Chondrocyte (in vitro differentiated cells): ENCODE results near the gene CMIP. TPM values are rescaled to one million over a fixed set of nuclear protein-coding genes. Genes with fewer than 3 reads are reported as not detected.
A peak's percentile ranks its signal among the peaks of the same experiment; 100 is the strongest.

ENCODE experiments used
- DNase-seq: peaks from one replicate; pipeline ENCODE4 v3.0.0; 2021; ENCODE audit warnings: mixed read lengths, low spot score
- H3K27ac Mint-ChIP-seq: one replicate; pipeline ENCODE4 v1.8.0; 2021; ENCODE audit warnings: mild to moderate bottlenecking, moderate library complexity, mixed read lengths; ENCODE audit not compliant: unreplicated experiment
- H3K27me3 Mint-ChIP-seq: 2 replicates; pipeline ENCODE4 v1.8.0; 2021; ENCODE audit warnings: low read depth, mixed read lengths
- H3K36me3 Mint-ChIP-seq: 2 replicates; pipeline ENCODE4 v1.8.0; 2021; ENCODE audit warnings: low read depth, mixed read lengths
- H3K4me1 Mint-ChIP-seq: 2 replicates; pipeline ENCODE4 v1.8.0; 2021; ENCODE audit warnings: low read depth, mild to moderate bottlenecking, mixed read lengths
- H3K4me3 Mint-ChIP-seq: one replicate; pipeline ENCODE4 v1.8.0; 2021; ENCODE audit warnings: mild to moderate bottlenecking, moderate library complexity, mixed read lengths; ENCODE audit not compliant: unreplicated experiment
- H3K9me3 Mint-ChIP-seq: 2 replicates; pipeline ENCODE4 v1.8.0; 2021; ENCODE audit warnings: low read depth, mixed read lengths
- CTCF ChIP-seq: fragments of 200-600 bp; sonication (generic); IDR thresholded peaks from 2 replicates; pipeline ENCODE4 v1.5.0; 2021; ENCODE audit warnings: antibody characterized with exemption, mild to moderate bottlenecking, moderate library complexity
- total RNA-seq: library from RNA; stranded (reverse); gene quantifications from 3 replicates; pipeline ENCODE4 v1.2.1, GENCODE V29; 2021

Gene CMIP
- total RNA-seq, 1 donor from 2014 or later, result 62.9 TPM

GRCh38 chr16:81646561-81646960 is 202.0 kb downstream of the CMIP start:
- TF ChIP-seq CTCF, result no peak
- Mint-ChIP-seq H3K27ac (peak overlapping the region; percentile 32), H3K9me3 (peaks cover 4% of the 10 kb centered on the region), H3K4me1 (peaks cover 53% of the 10 kb centered on the region), H3K4me3 (no peak overlapping the region), H3K36me3 (peaks cover 2% of the 10 kb centered on the region), H3K27me3 (no peaks in the 10 kb centered on the region)
- no peak for DNase-seq

GRCh38 chr16:81647527-81647926 is 202.9 kb downstream of the CMIP start:
- Mint-ChIP-seq H3K4me1 (peaks cover 57% of the 10 kb centered on the region), H3K9me3 (peaks cover 4% of the 10 kb centered on the region), H3K27me3 (no peaks in the 10 kb centered on the region), H3K36me3 (no peaks in the 10 kb centered on the region), H3K27ac (peak overlapping the region; percentile 39), H3K4me3 (no peak overlapping the region)
- no peak for DNase-seq
- no peak for TF ChIP-seq CTCF

- no peak for TF ChIP-seq CTCF
- Mint-ChIP-seq H3K36me3 (peaks cover 1% of the 10 kb centered on the region), H3K4me3 (no peak overlapping the region), H3K4me1 (peaks cover 54% of the 10 kb centered on the region), H3K27ac (no peak overlapping the region), H3K9me3 (peaks cover 4% of the 10 kb centered on the region), H3K27me3 (no peaks in the 10 kb centered on the region)
- no peak for DNase-seq
These were observed 205.1 kb downstream of the CMIP start for GRCh38 chr16:81649561-81650184.

GRCh38 chr16:81650281-81650680 is 205.7 kb downstream of the CMIP start:
- H3K27ac Mint-ChIP-seq, result peak overlapping the region; percentile 61
- H3K4me1 Mint-ChIP-seq, result peaks cover 48% of the 10 kb centered on the region
- H3K27me3 Mint-ChIP-seq, result no peaks in the 10 kb centered on the region
- peaks cover 4% of the 10 kb centered on the region for H3K9me3 Mint-ChIP-seq
- TF ChIP-seq CTCF, result no peak
- H3K36me3 Mint-ChIP-seq, result peaks cover 2% of the 10 kb centered on the region
- DNase-seq, result no peak
- no peak overlapping the region for H3K4me3 Mint-ChIP-seq

GRCh38 chr16:81650982-81651562 is 206.5 kb downstream of the CMIP start:
- H3K27ac Mint-ChIP-seq, result no peak overlapping the region
- H3K4me3 Mint-ChIP-seq, result no peak overlapping the region
- no peak for DNase-seq
- H3K36me3 Mint-ChIP-seq, result peaks cover 2% of the 10 kb centered on the region
- H3K27me3 Mint-ChIP-seq, result no peaks in the 10 kb centered on the region
- peaks cover 40% of the 10 kb centered on the region for H3K4me1 Mint-ChIP-seq
- no peak for TF ChIP-seq CTCF
- H3K9me3 Mint-ChIP-seq, result peaks cover 2% of the 10 kb centered on the region
